Endothelial cell of umbilical vein (primary cell): Measurements from ENCODE around the gene FGF9. TPM values are rescaled to one million over a fixed set of nuclear protein-coding genes. Genes with fewer than 3 reads are reported as not detected.

Experiments
- BruUV-seq: library from RNA; stranded (reverse); fragments of 400-500 nt; replicated peaks from 2 replicates; lab custom pipeline; 2021; lab: Mats Ljungman, UMichigan
- CTCF ChIA-PET: fragments of 300-600, 350-600 bp; sonication (Branson Sonifier 250); formaldehyde crosslinking; loops from one replicate; lab custom pipeline; 2021; ENCODE audit warnings: antibody characterized with exemption, inconsistent platforms; lab: Charles Lee
- POLR2A ChIA-PET: fragments of 300-600, 350-600 bp; sonication (Branson Sonifier 250); formaldehyde crosslinking; loops from one replicate; lab custom pipeline; 2021; ENCODE audit warnings: antibody characterized with exemption, inconsistent platforms; lab: Charles Lee
- DNase-seq: peaks from one replicate; pipeline ENCODE4 v3.0.0-alpha.2; 2011; ENCODE audit warnings: low read depth, low spot score
- FAIRE-seq: peaks from 2 replicates; lab custom pipeline; 2011; peaks lifted over from hg19 to GRCh38; lab: Jason Lieb, UNC
- H2AFZ ChIP-seq: 2 replicates; pipeline ENCODE4 v1.6.0; 2012; ENCODE audit warnings: low read depth, low read length, control low read depth, inconsistent platforms
- H3K27ac ChIP-seq: 2 replicates; pipeline ENCODE4 v1.5.1; 2011; ENCODE audit warnings: low read depth, mild to moderate bottlenecking, control low read depth, low read length, moderate library complexity; ENCODE audit not compliant: insufficient read depth
- H3K27me3 ChIP-seq, 2 experiments: 2 replicates each; pipeline versions ENCODE4 v1.6.0 to v1.6.1; 2011; ENCODE audit warnings: low read length in 2 of 2, mixed read lengths in 1 of 2; ENCODE audit not compliant: control insufficient read depth in 2 of 2, insufficient read depth in 2 of 2
- H3K36me3 ChIP-seq, 2 experiments: 2 replicates in 1 of 2; 3 replicates in 1 of 2; pipeline ENCODE4 v1.5.1; 2011; ENCODE audit warnings: low read length in 2 of 2, mild to moderate bottlenecking in 1 of 2, moderate library complexity in 1 of 2; ENCODE audit not compliant: control insufficient read depth in 2 of 2, insufficient read depth in 2 of 2; ENCODE audit errors: extremely low read depth in 1 of 2
- H3K4me1 ChIP-seq: 3 replicates; pipeline ENCODE4 v1.5.1; 2011; ENCODE audit warnings: mild to moderate bottlenecking, low read length; ENCODE audit not compliant: control insufficient read depth, insufficient read depth; ENCODE audit errors: extremely low read depth
- H3K4me2 ChIP-seq: 2 replicates; pipeline ENCODE4 v1.6.1; 2011; ENCODE audit warnings: low read length, control low read depth, mixed read lengths; ENCODE audit not compliant: insufficient read depth
- H3K4me3 ChIP-seq, 3 experiments: fragments of 200-600 bp in 1 of 3; sonication (generic), shearing (Covaris generic) in 1 of 3; replicated peaks in 1 of 3; 2 replicates each; pipeline ENCODE4 v1.5.1; 2011 to 2016; ENCODE audit warnings: control low read depth in 3 of 3, low read length in 3 of 3, mild to moderate bottlenecking in 2 of 3, inconsistent platforms in 1 of 3, low read depth in 1 of 3, moderate library complexity in 1 of 3; ENCODE audit not compliant: insufficient read depth in 1 of 3
- H3K79me2 ChIP-seq: 2 replicates; pipeline ENCODE4 v1.6.0; 2012; ENCODE audit warnings: low read length, inconsistent platforms; ENCODE audit not compliant: control insufficient read depth, insufficient read depth
- H3K9ac ChIP-seq: replicated peaks from 2 replicates; pipeline ENCODE3; 2011; ENCODE audit warnings: low read length, control low read depth; ENCODE audit not compliant: insufficient read depth; ENCODE audit errors: extremely low read depth
- H3K9me1 ChIP-seq: replicated peaks from 3 replicates; pipeline ENCODE4 v1.6.0; 2011; ENCODE audit warnings: mild to moderate bottlenecking, low read length; ENCODE audit not compliant: control insufficient read depth, insufficient read depth; ENCODE audit errors: extremely low read depth
- H3K9me3 ChIP-seq: replicated peaks from 2 replicates; pipeline ENCODE4 v1.5.1; 2012; ENCODE audit warnings: low read length, inconsistent platforms; ENCODE audit not compliant: control insufficient read depth, insufficient read depth
- H4K20me1 ChIP-seq: replicated peaks from 2 replicates; pipeline ENCODE3; 2011; ENCODE audit warnings: mild to moderate bottlenecking, low read length; ENCODE audit not compliant: control insufficient read depth, insufficient read depth; ENCODE audit errors: extremely low read depth
- CTCF ChIP-seq, 2 donors: IDR thresholded peaks; 1 replicate in 1 of 2; 2 replicates in 1 of 2; pipeline ENCODE4 v1.5.1; 2011; ENCODE audit warnings: low read length in 2 of 2, mild to moderate bottlenecking in 2 of 2, moderate library complexity in 2 of 2, control low read depth in 1 of 2, inconsistent platforms in 1 of 2, low read depth in 1 of 2; ENCODE audit not compliant: insufficient read depth in 1 of 2; ENCODE audit errors: extremely low read depth in 1 of 2
- FOS ChIP-seq: IDR thresholded peaks from 2 replicates; pipeline ENCODE4 v1.6.1; 2011; ENCODE audit warnings: mild to moderate bottlenecking, low read length, moderate library complexity, borderline replicate concordance; ENCODE audit not compliant: insufficient read depth
- MYC ChIP-seq: IDR thresholded peaks from one replicate; pipeline ENCODE4 v1.6.1; 2011; ENCODE audit warnings: mild to moderate bottlenecking, low read depth, low read length
- POLR2AphosphoS5 ChIP-seq: IDR thresholded peaks from 2 replicates; pipeline ENCODE4 v1.6.1; 2012; ENCODE audit warnings: low read depth, mild to moderate bottlenecking, control low read depth, low read length, moderate library complexity; ENCODE audit not compliant: insufficient read depth
- dilution Hi-C: fragments of 300-500 bp; cut with MboI; formaldehyde crosslinking; loops from one replicate; pipeline ENCODE4 v1.15.0; 2019; ENCODE audit warnings: low sequenced_read_pairs; ENCODE audit not compliant: extremely low pct_ligation_motif_present
- intact Hi-C: fragments of 100-400 bp; cut with micrococcal nuclease; formaldehyde crosslinking; loops from one replicate; pipeline ENCODE4 v1.10.0; 2022
- polyA plus RNA-seq, 4 experiments: library from polyadenylated mRNA; depleted of rRNA in 3 of 4; stranded (reverse) in 3 of 4; unstranded in 1 of 4; fragments of >200 nt; gene quantifications; 2 replicates each; pipeline versions ENCODE4 v1.2.1 to v1.2.3, GENCODE V29; 2011 to 2012; ENCODE audit warnings: missing spikeins in 1 of 4
- total RNA-seq: library from RNA; stranded (reverse); gene quantifications from 2 replicates; pipeline ENCODE4 v1.2.3, GENCODE V29; 2021

The FGF9 gene
- total and polyA plus RNA-seq, 2 donors (not counting 3 experiments of a cell fraction or from before 2014, with no cell fraction given), result not detected

GRCh38 chr13:21638319-21639282, 32.3 kb upstream of the FGF9 start:
- H3K4me1 ChIP-seq, result no peaks in the 10 kb centered on the region
- no peak overlapping the region for H3K9ac ChIP-seq
- TF ChIP-seq CTCF (IDR thresholded peaks at IDR 0.05; ENCODE audit: extremely low read depth in 1 of 2, insufficient read depth in 1 of 2, low read depth in 1 of 2, low read length in 2 of 2) (peak; percentile 30 to 59), FOS (no peak)
- intact Hi-C loops, result loop anchor here (1.0 kb wide), 1 partner anchor 1681 kb away; no protein-coding TSS in a partner anchor
- POLR2A ChIA-PET, result no interaction called here
- CTCF ChIA-PET, result interaction anchor here (0.5 to 4.0 kb wide), 47 partner anchors 8 to 1712 kb away, joined by 3 to 48 read pairs (median 5); partner anchors contain the start of genes FGF9 and MICU2
- H3K27ac ChIP-seq, result no peak overlapping the region
- BruUV-seq, result no TSS peak
- FAIRE-seq (peak; percentile 80), DNase-seq (peak; percentile 28)
- H3K4me2 ChIP-seq, result no peak overlapping the region
- H3K4me3 ChIP-seq, result no peak overlapping the region
- no peaks in the 10 kb centered on the region for H4K20me1 ChIP-seq
- H3K9me1 ChIP-seq, result no peaks in the 10 kb centered on the region
- H3K27me3 ChIP-seq, result no peaks in the 10 kb centered on the region
- no peaks in the 10 kb centered on the region for H3K36me3 ChIP-seq
- H3K79me2 ChIP-seq, result no peaks in the 10 kb centered on the region
- H3K9me3 ChIP-seq, result no peaks in the 10 kb centered on the region
- no peak overlapping the region for H2AFZ ChIP-seq
- dilution Hi-C loops, result no loop called here

- CTCF ChIA-PET, result interaction anchor here (1.1 to 2.4 kb wide), 3 partner anchors 29 to 1381 kb away, joined by 3 to 11 read pairs (median 9); no protein-coding TSS in a partner anchor
- H2AFZ ChIP-seq, result no peak overlapping the region
- no peaks in the 10 kb centered on the region for H3K79me2 ChIP-seq
- intact Hi-C loops, result no loop called here
- H3K27me3 ChIP-seq, result no peaks in the 10 kb centered on the region
- no peak overlapping the region for H3K9ac ChIP-seq
- FAIRE-seq (no peak), DNase-seq (no peak)
- no peaks in the 10 kb centered on the region for H3K9me1 ChIP-seq
- no peaks in the 10 kb centered on the region for H3K4me1 ChIP-seq
- TF ChIP-seq POLR2AphosphoS5 (no peak), MYC (no peak)
- dilution Hi-C loops, result no loop called here
- no peaks in the 10 kb centered on the region for H3K36me3 ChIP-seq
- POLR2A ChIA-PET, result no interaction called here
- H4K20me1 ChIP-seq, result no peaks in the 10 kb centered on the region
- no peak overlapping the region for H3K4me3 ChIP-seq
- BruUV-seq, result no TSS peak
- no peaks in the 10 kb centered on the region for H3K9me3 ChIP-seq
- H3K27ac ChIP-seq, result no peak overlapping the region
- H3K4me2 ChIP-seq, result no peak overlapping the region
These were observed 31.3 kb upstream of the FGF9 start for GRCh38 chr13:21639561-21639960.
